CD8-positive, alpha-beta memory T cell (primary cell): ENCODE measurements around the gene MGLL. TPM values are rescaled to one million over a fixed set of nuclear protein-coding genes. Genes with fewer than 3 reads are reported as not detected.

Experiments
- CTCF ChIA-PET: fragments of 350-600 bp; sonication (Branson Sonifier 250); formaldehyde crosslinking; loops from one replicate; lab custom pipeline; 2021; ENCODE audit warnings: antibody characterized with exemption; lab: Charles Lee
- POLR2A ChIA-PET: fragments of 350-600 bp; sonication (Branson Sonifier 250); formaldehyde crosslinking; loops from one replicate; lab custom pipeline; 2021; ENCODE audit warnings: antibody characterized with exemption; lab: Charles Lee
- DNase-seq, 5 donors: peaks; one replicate each; pipeline versions ENCODE4 v3.0.0 to v3.0.0-alpha.2; 2020 to 2022; ENCODE audit warnings: mixed read lengths in 1 of 5
- H3K27ac ChIP-seq: one replicate; pipeline ENCODE4 v1.7.0; 2013; ENCODE audit warnings: low read depth, mild to moderate bottlenecking, low read length, moderate library complexity
- H3K27me3 ChIP-seq: 2 replicates; pipeline ENCODE4 v1.7.0; 2013; ENCODE audit warnings: low read length, mild to moderate bottlenecking; ENCODE audit not compliant: insufficient read depth, poor library complexity, severe bottlenecking
- H3K36me3 ChIP-seq: 2 replicates; pipeline ENCODE4 v1.7.0; 2013; ENCODE audit warnings: mild to moderate bottlenecking, low read length, moderate library complexity; ENCODE audit not compliant: insufficient read depth
- H3K4me1 ChIP-seq: 2 replicates; pipeline ENCODE4 v1.7.0; 2013; ENCODE audit warnings: mild to moderate bottlenecking, low read length, moderate library complexity; ENCODE audit not compliant: insufficient read depth
- H3K4me3 ChIP-seq: 2 replicates; pipeline ENCODE4 v1.7.0; 2013; ENCODE audit warnings: mild to moderate bottlenecking, low read length
- H3K9me3 ChIP-seq: 2 replicates; pipeline ENCODE4 v1.7.0; 2013; ENCODE audit warnings: mild to moderate bottlenecking, low read length
- H3K27ac Mint-ChIP-seq, 8 donors: one replicate each; pipeline ENCODE4 v1.8.0; 2020 to 2021; ENCODE audit warnings: mixed read lengths in 8 of 8, mild to moderate bottlenecking in 6 of 8, inconsistent platforms in 3 of 8, moderate library complexity in 3 of 8
- H3K27me3 Mint-ChIP-seq, 2 donors: one replicate each; pipeline ENCODE4 v1.8.0; 2020 to 2021; ENCODE audit warnings: mixed read lengths in 2 of 2, mild to moderate bottlenecking in 1 of 2, moderate library complexity in 1 of 2
- H3K36me3 Mint-ChIP-seq, 3 donors: one replicate each; pipeline ENCODE4 v1.8.0; 2020 to 2021; ENCODE audit warnings: mixed read lengths in 3 of 3, inconsistent platforms in 1 of 3, mild to moderate bottlenecking in 1 of 3
- H3K4me1 Mint-ChIP-seq, 3 donors: one replicate each; pipeline ENCODE4 v1.8.0; 2020 to 2021; ENCODE audit warnings: mixed read lengths in 3 of 3, inconsistent platforms in 1 of 3, mild to moderate bottlenecking in 1 of 3
- H3K4me3 Mint-ChIP-seq, 7 donors: one replicate each; pipeline ENCODE4 v1.8.0; 2020 to 2021; ENCODE audit warnings: mixed read lengths in 7 of 7, mild to moderate bottlenecking in 6 of 7, moderate library complexity in 4 of 7, inconsistent platforms in 2 of 7
- H3K9me3 Mint-ChIP-seq, 5 donors: one replicate each; pipeline ENCODE4 v1.8.0; 2020 to 2022; ENCODE audit warnings: mixed read lengths in 5 of 5, mild to moderate bottlenecking in 3 of 5, moderate library complexity in 2 of 5, inconsistent platforms in 1 of 5
- polyA plus RNA-seq: library from polyadenylated mRNA; unstranded; fragments of 300-500 nt; fragmentation: Illumina TruSeq; gene quantifications from one replicate; pipeline ENCODE4 v1.2.3, GENCODE V29; 2021
- total RNA-seq, 2 experiments: library from RNA; stranded (reverse); gene quantifications; one replicate each; pipeline ENCODE4 v1.2.3, GENCODE V29; 2021

The MGLL gene
- total and polyA plus RNA-seq, 3 experiments from 2014 or later = 3.0 to 5.9 (median 5.3) TPM

- CTCF ChIA-PET = interaction anchor here (1.4 kb wide), 1 partner anchor 9 kb away, joined by 3 read pairs; no protein-coding TSS in a partner anchor
- peaks cover 3 to 8% (median 3%) of the 10 kb centered on the region in 5 donors for H3K9me3 Mint-ChIP-seq
- Histone ChIP-seq H3K36me3 (no peaks in the 10 kb centered on the region), H3K27me3 (peaks cover 15% of the 10 kb centered on the region), H3K9me3 (no peaks in the 10 kb centered on the region), H3K4me3 (no peak overlapping the region), H3K4me1 (no peaks in the 10 kb centered on the region), H3K27ac (no peak overlapping the region)
- peak overlapping the region in 6 of 7 donors; percentile 63 to 88 (median 82) for H3K4me3 Mint-ChIP-seq
- H3K27ac Mint-ChIP-seq = peak overlapping the region in 3 of 8 donors; percentile 39 to 85 (median 60)
- H3K36me3 Mint-ChIP-seq = peaks cover 0 to 1% (median 0%) of the 10 kb centered on the region in 3 donors
- peaks cover 11 to 37% (median 19%) of the 10 kb centered on the region in 3 donors for H3K4me1 Mint-ChIP-seq
- peaks cover 34 to 57% of the 10 kb centered on the region in 2 donors for H3K27me3 Mint-ChIP-seq
- POLR2A ChIA-PET = no interaction called here
- peak in 1 of 5 donors; percentile 5 for DNase-seq
Measured at GRCh38 chr3:127822682-127823425, 539 bp upstream of the MGLL start.

- H3K4me3 ChIP-seq = no peak overlapping the region
- CTCF ChIA-PET = interaction anchor here (1.4 kb wide), 1 partner anchor 246 kb away, joined by 3 read pairs; no protein-coding TSS in a partner anchor
- H3K9me3 Mint-ChIP-seq = peaks cover 0 to 5% (median 0%) of the 10 kb centered on the region in 5 donors
- no peaks in the 10 kb centered on the region for H3K36me3 ChIP-seq
- H3K27me3 ChIP-seq = peaks cover 15% of the 10 kb centered on the region
- H3K27ac ChIP-seq = no peak overlapping the region
- H3K36me3 Mint-ChIP-seq = no peaks in the 10 kb centered on the region
- H3K4me1 ChIP-seq = no peaks in the 10 kb centered on the region
- H3K4me3 Mint-ChIP-seq = peak overlapping the region in 4 of 7 donors; percentile 13 to 78 (median 20)
- H3K9me3 ChIP-seq = no peaks in the 10 kb centered on the region
- H3K27me3 Mint-ChIP-seq = peaks cover 31 to 50% of the 10 kb centered on the region in 2 donors
- peaks cover 11 to 37% (median 19%) of the 10 kb centered on the region in 3 donors for H3K4me1 Mint-ChIP-seq
- no peak for DNase-seq
- POLR2A ChIA-PET = interaction anchor here (0.6 kb wide), 1 partner anchor 29 kb away, joined by 5 read pairs; no protein-coding TSS in a partner anchor
- peak overlapping the region in 3 of 8 donors; percentile 8 to 83 (median 19) for H3K27ac Mint-ChIP-seq
Measured at GRCh38 chr3:127821394-127821793, 921 bp downstream of the MGLL start.

- Mint-ChIP-seq H3K27ac (peak overlapping the region in 2 of 8 donors; percentile 19 to 38), H3K36me3 (no peaks in the 10 kb centered on the region), H3K9me3 (no peaks in the 10 kb centered on the region), H3K4me1 (peaks cover 11 to 37% (median 19%) of the 10 kb centered on the region in 3 donors), H3K27me3 (peaks cover 31 to 49% of the 10 kb centered on the region in 2 donors), H3K4me3 (peak overlapping the region in 1 of 7 donors; percentile 20)
- CTCF ChIA-PET = interaction anchor here (1.4 kb wide), 1 partner anchor 246 kb away, joined by 3 read pairs; no protein-coding TSS in a partner anchor
- Histone ChIP-seq H3K27me3 (peaks cover 15% of the 10 kb centered on the region), H3K27ac (no peak overlapping the region), H3K4me1 (no peaks in the 10 kb centered on the region), H3K36me3 (no peaks in the 10 kb centered on the region), H3K4me3 (no peak overlapping the region), H3K9me3 (no peaks in the 10 kb centered on the region)
- DNase-seq = no peak
- POLR2A ChIA-PET = interaction anchor here (0.6 kb wide), 1 partner anchor 28 kb away, joined by 5 read pairs; no protein-coding TSS in a partner anchor
Measured at GRCh38 chr3:127820826-127821313, 1.4 kb downstream of the MGLL start.

- H3K36me3 ChIP-seq = no peaks in the 10 kb centered on the region
- no peak for DNase-seq
- H3K27me3 ChIP-seq = peaks cover 15% of the 10 kb centered on the region
- no peaks in the 10 kb centered on the region for H3K9me3 ChIP-seq
- Mint-ChIP-seq H3K4me3 (peak overlapping the region in 1 of 7 donors; percentile 20), H3K36me3 (no peaks in the 10 kb centered on the region), H3K9me3 (no peaks in the 10 kb centered on the region), H3K27me3 (peaks cover 33 to 44% of the 10 kb centered on the region in 2 donors), H3K27ac (peak overlapping the region in 1 of 8 donors; percentile 38), H3K4me1 (peaks cover 11 to 37% (median 19%) of the 10 kb centered on the region in 3 donors)
- H3K27ac ChIP-seq = no peak overlapping the region
- H3K4me3 ChIP-seq = no peak overlapping the region
- no peaks in the 10 kb centered on the region for H3K4me1 ChIP-seq
- ChIA-PET POLR2A (no interaction called here), CTCF (interaction anchor here (1.4 kb wide), 1 partner anchor 245 kb away, joined by 3 read pairs; no protein-coding TSS in a partner anchor)
Measured at GRCh38 chr3:127820221-127820825, 2.0 kb downstream of the MGLL start.

- Mint-ChIP-seq H3K9me3 (no peaks in the 10 kb centered on the region), H3K4me3 (no peak overlapping the region), H3K4me1 (peaks cover 11 to 33% (median 19%) of the 10 kb centered on the region in 3 donors), H3K27ac (no peak overlapping the region), H3K27me3 (peaks cover 32 to 40% of the 10 kb centered on the region in 2 donors), H3K36me3 (no peaks in the 10 kb centered on the region)
- Histone ChIP-seq H3K36me3 (no peaks in the 10 kb centered on the region), H3K4me3 (no peak overlapping the region), H3K4me1 (no peaks in the 10 kb centered on the region), H3K27ac (no peak overlapping the region), H3K9me3 (no peaks in the 10 kb centered on the region), H3K27me3 (peaks cover 15% of the 10 kb centered on the region)
- DNase-seq = no peak
- ChIA-PET POLR2A (no interaction called here), CTCF (no interaction called here)
Measured at GRCh38 chr3:127819656-127820055, 2.7 kb downstream of the MGLL start.

GRCh38 chr3:127819086-127819485 is 3.2 kb downstream of the MGLL start:
- Histone ChIP-seq H3K27me3 (peaks cover 15% of the 10 kb centered on the region), H3K4me1 (no peaks in the 10 kb centered on the region), H3K9me3 (no peaks in the 10 kb centered on the region), H3K36me3 (no peaks in the 10 kb centered on the region), H3K4me3 (no peak overlapping the region), H3K27ac (no peak overlapping the region)
- Mint-ChIP-seq H3K4me1 (peaks cover 11 to 30% (median 19%) of the 10 kb centered on the region in 3 donors), H3K9me3 (no peaks in the 10 kb centered on the region), H3K27me3 (peaks cover 28 to 34% of the 10 kb centered on the region in 2 donors), H3K4me3 (no peak overlapping the region), H3K36me3 (no peaks in the 10 kb centered on the region), H3K27ac (no peak overlapping the region)
- CTCF ChIA-PET = no interaction called here
- no peak for DNase-seq
- POLR2A ChIA-PET = no interaction called here

- Histone ChIP-seq H3K9me3 (no peaks in the 10 kb centered on the region), H3K27ac (no peak overlapping the region), H3K4me1 (no peaks in the 10 kb centered on the region), H3K27me3 (peaks cover 9% of the 10 kb centered on the region), H3K4me3 (no peak overlapping the region), H3K36me3 (no peaks in the 10 kb centered on the region)
- peaks cover 21 to 27% of the 10 kb centered on the region in 2 donors for H3K27me3 Mint-ChIP-seq
- DNase-seq = no peak
- POLR2A ChIA-PET = no interaction called here
- H3K4me3 Mint-ChIP-seq = no peak overlapping the region
- peaks cover 5 to 20% (median 12%) of the 10 kb centered on the region in 3 donors for H3K4me1 Mint-ChIP-seq
- no peak overlapping the region for H3K27ac Mint-ChIP-seq
- CTCF ChIA-PET = no interaction called here
- H3K36me3 Mint-ChIP-seq = no peaks in the 10 kb centered on the region
- H3K9me3 Mint-ChIP-seq = no peaks in the 10 kb centered on the region
Measured at GRCh38 chr3:127817406-127817841, 4.9 kb downstream of the MGLL start.
